ENCODE measurements around the gene CHST8.

GRCh38 chr19:33628921-33629825 is 7.4 kb downstream of the CHST8 start:
- TF ChIP-seq CTCF (IDR thresholded peaks at IDR 0.05; ENCODE audit: insufficient read depth, low read length) (no peak), POLR2AphosphoS5 (IDR thresholded peaks at IDR 0.05; ENCODE audit: low read depth) (no peak), GABPA (IDR thresholded peaks at IDR 0.05; ENCODE audit: low read depth) (no peak), SPI1 (IDR thresholded peaks at IDR 0.05; ENCODE audit: borderline replicate concordance, low read depth) (no peak)

All from HL-60 (cell line).